Heart left ventricle (tissue), 13 donors: ENCODE results near the gene C1QTNF4.

ENCODE experiments used
- CTCF ChIP-seq, 12 donors: fragments of 200-600 bp; sonication (generic) in 4 of 12; IDR thresholded peaks; one replicate each; pipeline versions ENCODE4 v1.5.0 to v1.8.0; 2018 to 2022; ENCODE audit warnings: antibody characterized with exemption in 12 of 12, mild to moderate bottlenecking in 5 of 12
- POLR2A ChIP-seq, 2 donors: fragments of 450-650 bp; IDR thresholded peaks; one replicate each; pipeline ENCODE4 v1.6.1; 2017; ENCODE audit warnings: antibody characterized with exemption in 2 of 2, mild to moderate bottlenecking in 2 of 2, moderate library complexity in 2 of 2
- donor health status: ischemic (EF 13 %, LVEDD 7.1; RV severe dilation, severe dysfunction).
- donor health status: DM: no; HTN: yes; CAD: no.
- donor health status: DM: no; HTN: no; CAD: no.
- donor health status: ischemic (EF 25% LVEDD 6.9; RV normal size, moderate dysfunction).
- donor health status: ischemic (EF 25% LVEDD 5.7; RV mildly dilated, moderate dysfunction).
- donor health status: ischemic (EF 35%, LVEDD 5.7; RV mildly dilated, moderate dysfunction).
- donor health status: nonischemic (EF 11% LVEDD 7.7; RV severe dilation, severe dysfunction).
- donor health status: DM: yes; HTN: yes; CAD: no.
- donor health status: PGD.
- donor health status: ischemic (EF 29% LVEDD 5.4; RV normal size, mild dysfunction).
- donor health status: nonischemic (EF 23%, LVEDD 6.1; RV moderate dilation, normal function).

GRCh38 chr11:47611348-47611794, 17.2 kb upstream of the C1QTNF4 start:
- TF ChIP-seq CTCF (IDR thresholded peaks at IDR 0.05) (no peak), POLR2A (IDR thresholded peaks at IDR 0.05) (no peak)
